Caco-2 (cell line): ENCODE data around the gene LDB3. TPM values are rescaled to one million over a fixed set of nuclear protein-coding genes. Genes with fewer than 3 reads are reported as not detected.

Experiments
- BruUV-seq: library from RNA; stranded (reverse); fragments of 400-500 nt; replicated peaks from 2 replicates; lab custom pipeline; 2021; lab: Mats Ljungman, UMichigan
- CTCF ChIA-PET: fragments of 300-600 bp; sonication (Branson Sonifier 250); formaldehyde crosslinking; loops from one replicate; lab custom pipeline; 2022; ENCODE audit warnings: antibody characterized with exemption; lab: Charles Lee
- POLR2A ChIA-PET: fragments of 300-600 bp; sonication (Branson Sonifier 250); formaldehyde crosslinking; loops from one replicate; lab custom pipeline; 2022; ENCODE audit warnings: antibody characterized with exemption; lab: Charles Lee
- DNase-seq, 2 experiments: peaks; one replicate each; pipeline versions ENCODE4 v3.0.0 to v3.0.0-alpha.2; 2020 to 2022
- H3K27me3 ChIP-seq: replicated peaks from 2 replicates; pipeline ENCODE4 v1.6.0; 2011; ENCODE audit warnings: low read length; ENCODE audit not compliant: control insufficient read depth, insufficient read depth
- H3K36me3 ChIP-seq: 2 replicates; pipeline ENCODE4 v1.5.1; 2011; ENCODE audit warnings: low read length; ENCODE audit not compliant: control insufficient read depth, insufficient read depth
- H3K4me1 ChIP-seq: fragments of 250-450 bp; sonication (Bioruptor Pico); 2 replicates; pipeline ENCODE4 v1.5.1; 2020; ENCODE audit warnings: mild to moderate bottlenecking
- H3K4me3 ChIP-seq: 2 replicates; pipeline ENCODE4 v1.5.1; 2011; ENCODE audit warnings: low read depth, mild to moderate bottlenecking, control low read depth, low read length
- H3K9me3 ChIP-seq: fragments of 250-450 bp; sonication (Bioruptor Pico); 2 replicates; pipeline ENCODE4 v1.5.1; 2020; ENCODE audit warnings: mild to moderate bottlenecking, moderate library complexity
- H3K27ac Mint-ChIP-seq: one replicate; pipeline ENCODE4 v1.8.0; 2022; ENCODE audit warnings: mixed read lengths; ENCODE audit not compliant: unreplicated experiment
- H3K27me3 Mint-ChIP-seq: one replicate; pipeline ENCODE4 v1.8.0; 2022; ENCODE audit warnings: mixed read lengths; ENCODE audit not compliant: insufficient read depth, unreplicated experiment
- H3K36me3 Mint-ChIP-seq: one replicate; pipeline ENCODE4 v1.8.0; 2022; ENCODE audit warnings: mild to moderate bottlenecking, mixed read lengths; ENCODE audit not compliant: insufficient read depth, unreplicated experiment
- H3K4me1 Mint-ChIP-seq: one replicate; pipeline ENCODE4 v1.8.0; 2022; ENCODE audit warnings: low read depth, mixed read lengths; ENCODE audit not compliant: unreplicated experiment
- H3K4me3 Mint-ChIP-seq: one replicate; pipeline ENCODE4 v1.8.0; 2022; ENCODE audit warnings: mild to moderate bottlenecking, moderate library complexity, mixed read lengths; ENCODE audit not compliant: unreplicated experiment
- H3K9me3 Mint-ChIP-seq: one replicate; pipeline ENCODE4 v1.8.0; 2022; ENCODE audit warnings: mixed read lengths; ENCODE audit not compliant: unreplicated experiment
- intact Hi-C: fragments of 100-400 bp; cut with micrococcal nuclease; formaldehyde crosslinking; loops from one replicate; pipeline ENCODE4 v1.10.0; 2022; ENCODE audit not compliant: unreplicated experiment
- total RNA-seq: library from RNA; stranded (reverse); gene quantifications from 2 replicates; pipeline ENCODE4 v1.2.3, GENCODE V29; 2022
- TF ChIP-seq, protein P1 (sequence below), 2 experiments: fragments of 200-600 bp in 1 of 2; IDR thresholded peaks; 1 replicate in 1 of 2; 2 replicates in 1 of 2; pipeline versions ENCODE4 v1.5.1 to v1.8.0; 2011 to 2022; ENCODE audit warnings: antibody characterized with exemption in 1 of 2, control low read depth in 1 of 2, inconsistent platforms in 1 of 2, low read depth in 1 of 2, low read length in 1 of 2, mild to moderate bottlenecking in 1 of 2, moderate library complexity in 1 of 2; ENCODE audit not compliant: insufficient read depth in 1 of 2, severe bottlenecking in 1 of 2, unreplicated experiment in 1 of 2

LDB3 gene
- total RNA-seq, 1 experiment from 2014 or later, result 0.09 TPM

DNA sequence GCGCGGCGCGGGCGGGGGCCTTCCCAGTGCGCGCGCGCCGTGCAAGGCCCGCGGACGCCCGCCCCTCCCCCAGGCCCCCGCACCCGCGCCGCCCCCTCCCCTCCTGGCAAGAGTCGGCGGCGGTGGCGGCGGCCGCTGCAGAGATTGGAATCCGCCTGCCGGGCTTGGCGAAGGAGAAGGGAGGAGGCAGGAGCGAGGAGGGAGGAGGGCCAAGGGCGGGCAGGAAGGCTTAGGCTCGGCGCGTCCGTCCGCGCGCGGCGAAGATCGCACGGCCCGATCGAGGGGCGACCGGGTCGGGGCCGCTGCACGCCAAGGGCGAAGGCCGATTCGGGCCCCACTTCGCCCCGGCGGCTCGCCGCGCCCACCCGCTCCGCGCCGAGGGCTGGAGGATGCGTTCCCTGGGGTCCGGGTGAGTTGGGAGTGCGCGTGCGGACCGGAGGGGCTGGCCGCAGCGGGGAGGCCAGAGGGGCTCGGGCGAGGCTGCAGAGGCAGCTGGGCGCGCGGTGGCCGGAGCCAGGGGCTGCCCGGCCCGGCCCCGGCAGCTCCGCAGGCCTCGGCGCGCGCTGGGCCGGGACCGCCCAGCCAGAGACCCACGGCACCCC, 88.3 kb downstream of the LDB3 start, which contains the start of gene BMPR1A:
BMPR1A (plus strand) TSS at position 109 of the 602 bp plus-strand sequence. CDS start 119,400 bp downstream, outside the sequence.
- H3K27me3 ChIP-seq, result no peaks in the 10 kb centered on the region
- ChIA-PET CTCF (interaction anchor here (0.9 kb wide), 1 partner anchor 210 kb away, joined by 5 read pairs; no protein-coding TSS in a partner anchor), POLR2A (interaction anchor here (0.6 to 1.5 kb wide), 4 partner anchors 44 to 214 kb away, joined by 3 to 8 read pairs (median 5); no protein-coding TSS in a partner anchor)
- peak within 1 kb of the TSS; percentile 63 for H3K4me3 ChIP-seq
- peaks cover 23% of the 10 kb centered on the region for H3K36me3 Mint-ChIP-seq
- no peaks in the 10 kb centered on the region for H3K9me3 Mint-ChIP-seq
- H3K4me3 Mint-ChIP-seq, result peak within 1 kb of the TSS; percentile 76
- H3K36me3 ChIP-seq, result no peaks in the 10 kb centered on the region
- peaks cover 45% of the 10 kb centered on the region for H3K4me1 Mint-ChIP-seq
- peak; percentile 92 to 97 for DNase-seq
- TF ChIP-seq, protein P1, sequence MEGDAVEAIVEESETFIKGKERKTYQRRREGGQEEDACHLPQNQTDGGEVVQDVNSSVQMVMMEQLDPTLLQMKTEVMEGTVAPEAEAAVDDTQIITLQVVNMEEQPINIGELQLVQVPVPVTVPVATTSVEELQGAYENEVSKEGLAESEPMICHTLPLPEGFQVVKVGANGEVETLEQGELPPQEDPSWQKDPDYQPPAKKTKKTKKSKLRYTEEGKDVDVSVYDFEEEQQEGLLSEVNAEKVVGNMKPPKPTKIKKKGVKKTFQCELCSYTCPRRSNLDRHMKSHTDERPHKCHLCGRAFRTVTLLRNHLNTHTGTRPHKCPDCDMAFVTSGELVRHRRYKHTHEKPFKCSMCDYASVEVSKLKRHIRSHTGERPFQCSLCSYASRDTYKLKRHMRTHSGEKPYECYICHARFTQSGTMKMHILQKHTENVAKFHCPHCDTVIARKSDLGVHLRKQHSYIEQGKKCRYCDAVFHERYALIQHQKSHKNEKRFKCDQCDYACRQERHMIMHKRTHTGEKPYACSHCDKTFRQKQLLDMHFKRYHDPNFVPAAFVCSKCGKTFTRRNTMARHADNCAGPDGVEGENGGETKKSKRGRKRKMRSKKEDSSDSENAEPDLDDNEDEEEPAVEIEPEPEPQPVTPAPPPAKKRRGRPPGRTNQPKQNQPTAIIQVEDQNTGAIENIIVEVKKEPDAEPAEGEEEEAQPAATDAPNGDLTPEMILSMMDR (IDR thresholded peaks at IDR 0.05; ENCODE audit: insufficient read depth in 1 of 2, low read depth in 1 of 2, low read length in 1 of 2, severe bottlenecking in 1 of 2, unreplicated experiment in 1 of 2), result no peak
- H3K4me1 ChIP-seq, result peaks cover 28% of the 10 kb centered on the region
- no TSS peak for BruUV-seq
- peak within 1 kb of the TSS; percentile 85 for H3K27ac Mint-ChIP-seq
- H3K27me3 Mint-ChIP-seq, result no peaks in the 10 kb centered on the region
- no peaks in the 10 kb centered on the region for H3K9me3 ChIP-seq
- intact Hi-C loops, result loop anchor here (5.0 kb wide), 2 partner anchors 106 to 141 kb away; no protein-coding TSS in a partner anchor

DNA sequence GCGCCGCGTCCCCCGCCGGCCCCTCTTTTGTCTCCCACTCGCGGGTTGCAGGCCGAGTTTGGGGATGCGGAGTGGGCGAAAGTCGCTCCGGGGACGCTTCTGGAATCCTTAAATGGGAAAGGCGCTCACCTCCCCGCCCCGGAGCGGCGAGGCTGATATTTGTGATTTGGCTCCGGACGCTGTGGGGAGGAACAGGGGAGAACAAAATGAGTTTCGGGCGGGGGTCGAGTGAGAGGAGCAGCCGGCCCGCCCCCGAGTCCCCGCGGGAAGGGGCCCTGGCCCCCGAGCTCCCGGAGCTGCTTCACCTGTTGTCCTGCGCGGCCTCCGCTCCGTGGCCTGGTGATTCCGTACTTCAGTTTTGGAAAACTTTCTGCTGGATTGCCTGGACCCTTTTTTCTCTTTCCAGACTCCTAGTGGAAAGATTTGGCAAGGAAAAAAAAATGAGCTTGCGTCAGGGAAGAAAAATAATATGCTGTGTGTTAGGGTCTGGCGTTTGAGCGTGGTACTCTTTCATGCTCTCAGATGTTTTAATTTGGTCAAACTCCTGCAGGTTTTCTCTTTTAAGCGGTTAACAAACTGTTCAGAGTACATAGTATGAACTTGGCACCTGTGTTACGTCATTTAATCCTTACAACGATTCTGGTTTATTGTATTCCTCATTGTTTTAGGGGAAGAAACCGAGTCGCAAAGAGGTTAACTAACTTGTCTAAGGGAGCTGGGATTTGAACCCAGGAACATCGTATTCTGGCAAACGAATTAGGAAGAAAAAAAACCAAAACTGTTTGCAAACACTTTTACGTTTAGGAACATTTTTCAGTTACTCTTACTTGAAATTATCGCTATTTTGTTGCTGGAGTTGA, 89.0 kb downstream of the LDB3 start:
- no TSS peak for BruUV-seq
- Histone ChIP-seq H3K4me3 (peak overlapping the region; percentile 58), H3K36me3 (no peaks in the 10 kb centered on the region), H3K9me3 (no peaks in the 10 kb centered on the region), H3K27me3 (no peaks in the 10 kb centered on the region), H3K4me1 (peaks cover 24% of the 10 kb centered on the region)
- CTCF ChIA-PET, result interaction anchor here (0.7 to 0.8 kb wide), 2 partner anchors 48 to 1734 kb away, joined by 3 to 4 read pairs; no protein-coding TSS in a partner anchor
- Mint-ChIP-seq H3K27me3 (no peaks in the 10 kb centered on the region), H3K36me3 (peaks cover 23% of the 10 kb centered on the region), H3K4me3 (peak overlapping the region; percentile 76), H3K4me1 (peaks cover 44% of the 10 kb centered on the region), H3K9me3 (no peaks in the 10 kb centered on the region), H3K27ac (peak overlapping the region; percentile 85)
- peak; percentile 48 to 58 for DNase-seq
- TF ChIP-seq, protein P1 (IDR thresholded peaks at IDR 0.05; ENCODE audit: insufficient read depth in 1 of 2, low read depth in 1 of 2, low read length in 1 of 2, severe bottlenecking in 1 of 2, unreplicated experiment in 1 of 2), result peak in 1 of 2 experiments; percentile 32
- intact Hi-C loops, result loop anchor here (5.0 kb wide), 2 partner anchors 105 to 140 kb away; no protein-coding TSS in a partner anchor
- POLR2A ChIA-PET, result interaction anchor here (0.5 to 0.7 kb wide), 2 partner anchors 18 to 26 kb away, joined by 3 to 5 read pairs; no protein-coding TSS in a partner anchor
